ENCODE data around the gene GPR17. TPM values are rescaled to one million over a fixed set of nuclear protein-coding genes. Genes with fewer than 3 reads are reported as not detected.

GPR17 gene
- total RNA-seq, 4 donors from 2014 or later = 0.48 to 0.52 TPM; not detected in 2

Other genes starting within 250 kb of the GPR17 start
- gene PROC, start 227.7 kb upstream of the GPR17 start, total RNA-seq = 1 to 10 TPM in 1 of 4 donors, under 1 TPM in 1, not detected in 2; 0.36 to 7.1 TPM
- gene IWS1, start 119.7 kb upstream of the GPR17 start, total RNA-seq = 10 to 100 TPM; 23.2 to 51.4 (median 29.9) TPM
- 1 to 10 TPM in 3 of 4 donors, under 1 TPM in 1; 0.72 to 4.7 (median 3.6) TPM for gene MYO7B, start 110.5 kb upstream of the GPR17 start, total RNA-seq
- gene LIMS2, start 29.4 kb downstream of the GPR17 start, total RNA-seq = 10 to 100 TPM in 2 of 4 donors, 1 to 10 TPM in 2; 9.2 to 40.0 (median 15.4) TPM
- 10 to 100 TPM; 10.2 to 15.9 (median 12.2) TPM for gene SFT2D3, start 55.3 kb downstream of the GPR17 start, total RNA-seq
- 10 to 100 TPM; 31.9 to 85.8 (median 44.1) TPM for gene WDR33, start 165.0 kb downstream of the GPR17 start, total RNA-seq
- gene POLR2D, start 212.0 kb downstream of the GPR17 start, total RNA-seq = 10 to 100 TPM in 3 of 4 donors, 1 to 10 TPM in 1; 9.5 to 16.5 (median 12.2) TPM
- 10 to 100 TPM; 13.9 to 18.9 (median 16.1) TPM for gene AMMECR1L, start 239.8 kb downstream of the GPR17 start, total RNA-seq

Measured in suprapubic skin (tissue), 4 donors.